ENCODE measurements around the gene F2RL2.
"Not testable (repeated sequence)": the region's sequence is repeated elsewhere in the genome, so short reads cannot be mapped to it uniquely, and the experiment has no call there.

The F2RL2 gene

GRCh38 chr5:76620166-76620565 is 3.0 kb downstream of the F2RL2 start:
- DNase-seq, result no peak

- DNase-seq, result no peak
Measured at GRCh38 chr5:76617675-76618074, 5.5 kb downstream of the F2RL2 start.

- DNase-seq, result no peak
Measured at GRCh38 chr5:76617229-76617628, 6.0 kb downstream of the F2RL2 start.

GRCh38 chr5:76616206-76616605 is 7.0 kb downstream of the F2RL2 start:
- DNase-seq, result no peak

GRCh38 chr5:76615759-76616158 is 7.4 kb downstream of the F2RL2 start:
- no peak for DNase-seq

- DNase-seq, result no peak
Measured at GRCh38 chr5:76612942-76613341, 10.3 kb downstream of the F2RL2 start.

GRCh38 chr5:76610196-76610595 is 13.0 kb downstream of the F2RL2 start:
- no peak for DNase-seq

GRCh38 chr5:76608833-76609232 is 14.4 kb downstream of the F2RL2 start:
- DNase-seq, result no peak

GRCh38 chr5:76607353-76607871 is 15.8 kb downstream of the F2RL2 start:
- DNase-seq, result peak; percentile 4

GRCh38 chr5:76606701-76607100 is 16.5 kb downstream of the F2RL2 start:
- DNase-seq, result no peak

- DNase-seq, result no peak
Measured at GRCh38 chr5:76604838-76605237, 18.4 kb downstream of the F2RL2 start.

- not testable (repeated sequence) for DNase-seq
Measured at GRCh38 chr5:76603991-76604390, 19.2 kb downstream of the F2RL2 start.

- no peak for DNase-seq
Measured at GRCh38 chr5:76602094-76602726, 21.0 kb downstream of the F2RL2 start.

GRCh38 chr5:76601470-76601869 is 21.7 kb downstream of the F2RL2 start:
- peak; percentile 37 for DNase-seq

GRCh38 chr5:76600716-76601115 is 22.5 kb downstream of the F2RL2 start:
- no peak for DNase-seq

- no peak for DNase-seq
Measured at GRCh38 chr5:76598531-76598930, 24.7 kb downstream of the F2RL2 start.

- no peak for DNase-seq
Measured at GRCh38 chr5:76595755-76596481, 27.3 kb downstream of the F2RL2 start.

- no peak for DNase-seq
Measured at GRCh38 chr5:76594107-76594506, 29.1 kb downstream of the F2RL2 start.

- no peak for DNase-seq
Measured at GRCh38 chr5:76592692-76593091, 30.5 kb downstream of the F2RL2 start.

GRCh38 chr5:76591366-76591765 is 31.8 kb downstream of the F2RL2 start:
- DNase-seq, result no peak

- DNase-seq, result no peak
Measured at GRCh38 chr5:76590027-76590426, 33.2 kb downstream of the F2RL2 start.

GRCh38 chr5:76586531-76586930 is 36.7 kb downstream of the F2RL2 start:
- DNase-seq, result no peak

- DNase-seq, result no peak
Measured at GRCh38 chr5:76585783-76586217, 37.4 kb downstream of the F2RL2 start.

All from CD4-positive, alpha-beta T cell treated with Interleukin-6 for 4 hours (primary cell).